B cell (primary cell): ENCODE measurements around the gene CDC45. TPM values are rescaled to one million over a fixed set of nuclear protein-coding genes. Genes with fewer than 3 reads are reported as not detected.
A peak's percentile ranks its signal among the peaks of the same experiment; 100 is the strongest.

Source experiments
- ATAC-seq: fragments of 200-7000 bp; cut with Tn5 transposase; one replicate; pipeline ENCODE4 v1.10.0; 2021; ENCODE audit warnings: low read depth, mild to moderate bottlenecking, moderate number of reproducible peaks, moderate library complexity
- CTCF ChIA-PET: fragments of 350-600 bp; sonication (Branson Sonifier 250); formaldehyde crosslinking; loops from one replicate; lab custom pipeline; 2021; ENCODE audit warnings: antibody characterized with exemption, inconsistent platforms; lab: Charles Lee
- POLR2A ChIA-PET: fragments of 350-600 bp; sonication (Branson Sonifier 250); formaldehyde crosslinking; loops from one replicate; lab custom pipeline; 2021; ENCODE audit warnings: antibody characterized with exemption; lab: Charles Lee
- DNase-seq: peaks from one replicate; pipeline ENCODE4 v3.0.0; 2013
- H2AFZ ChIP-seq: 2 replicates; pipeline ENCODE4 v1.6.1; 2012; ENCODE audit warnings: mild to moderate bottlenecking, low read depth, low read length; ENCODE audit not compliant: insufficient read depth, poor library complexity, severe bottlenecking
- H3K27ac ChIP-seq, 2 donors: 1 replicate in 1 of 2; 2 replicates in 1 of 2; pipeline ENCODE4 v1.5.1; 2012 to 2013; ENCODE audit warnings: low read length in 2 of 2, mild to moderate bottlenecking in 2 of 2, moderate library complexity in 1 of 2
- H3K27me3 ChIP-seq, 4 experiments: fragments of 200-600 bp in 1 of 4; sonication (generic) in 1 of 4; replicated peaks in 1 of 4; 1 replicate in 2 of 4; 2 replicates in 2 of 4; pipeline versions ENCODE4 v1.6.1 to v1.7.0; 2013 to 2016; ENCODE audit warnings: low read length in 3 of 4, mild to moderate bottlenecking in 2 of 4, mixed read lengths in 1 of 4, moderate library complexity in 1 of 4; ENCODE audit not compliant: insufficient read depth in 4 of 4, control insufficient read depth in 3 of 4; ENCODE audit errors: control extremely low read depth in 1 of 4
- H3K36me3 ChIP-seq, 2 experiments: replicated peaks in 1 of 2; 1 replicate in 1 of 2; 2 replicates in 1 of 2; pipeline versions ENCODE4 v1.6.1 to v1.7.1; 2013; ENCODE audit warnings: low read length in 1 of 2; ENCODE audit not compliant: insufficient read depth in 2 of 2, control insufficient read depth in 1 of 2; ENCODE audit errors: control extremely low read depth in 1 of 2, extremely low read depth in 1 of 2
- H3K4me1 ChIP-seq, 2 donors: fragments of 200-600 bp in 1 of 2; sonication (generic) in 1 of 2; 1 replicate in 1 of 2; 2 replicates in 1 of 2; pipeline versions ENCODE4 v1.5.1 to v1.6.1; 2013 to 2017; ENCODE audit warnings: low read length in 2 of 2; ENCODE audit not compliant: control insufficient read depth in 2 of 2, insufficient read depth in 2 of 2
- H3K4me2 ChIP-seq: replicated peaks from 2 replicates; pipeline ENCODE3; 2012; ENCODE audit warnings: mild to moderate bottlenecking, low read depth, low read length; ENCODE audit not compliant: poor library complexity, severe bottlenecking
- H3K4me3 ChIP-seq, 5 experiments: fragments of 200-600 bp in 1 of 5; sonication (generic) in 1 of 5; 1 replicate in 3 of 5; 2 replicates in 2 of 5; pipeline versions ENCODE4 v1.5.1 to v1.7.0; 2011 to 2016; ENCODE audit warnings: low read length in 4 of 5, mild to moderate bottlenecking in 4 of 5, low read depth in 2 of 5, control low read depth in 1 of 5, moderate library complexity in 1 of 5; ENCODE audit not compliant: insufficient read depth in 1 of 5; ENCODE audit errors: control extremely low read depth in 1 of 5, extremely low read depth in 1 of 5
- H3K79me2 ChIP-seq: fragments of 200-600 bp; sonication (generic); one replicate; pipeline ENCODE4 v1.6.0; 2016; ENCODE audit warnings: low read length; ENCODE audit not compliant: control insufficient read depth, insufficient read depth
- H3K9ac ChIP-seq: fragments of 200-600 bp; sonication (generic); 2 replicates; pipeline ENCODE4 v1.6.1; 2017; ENCODE audit warnings: mild to moderate bottlenecking, low read length, moderate library complexity
- H3K9me3 ChIP-seq, 3 donors: one replicate each; pipeline versions ENCODE4 v1.6.1 to v1.7.1; 2013; ENCODE audit warnings: low read length in 2 of 3; ENCODE audit not compliant: control insufficient read depth in 2 of 3, insufficient read depth in 1 of 3; ENCODE audit errors: control extremely low read depth in 1 of 3
- H4K20me1 ChIP-seq: 2 replicates; pipeline ENCODE4 v1.6.0; 2012; ENCODE audit warnings: mild to moderate bottlenecking, low read length; ENCODE audit not compliant: insufficient read depth, control insufficient read depth, poor library complexity, severe bottlenecking
- H3K27ac Mint-ChIP-seq: one replicate; pipeline ENCODE4 v1.8.0; 2021; ENCODE audit warnings: mixed read lengths
- H3K27me3 Mint-ChIP-seq: one replicate; pipeline ENCODE4 v1.8.0; 2021; ENCODE audit warnings: mixed read lengths
- H3K4me1 Mint-ChIP-seq: one replicate; pipeline ENCODE4 v1.8.0; 2021; ENCODE audit warnings: mixed read lengths
- H3K4me3 Mint-ChIP-seq: one replicate; pipeline ENCODE4 v1.8.0; 2021; ENCODE audit warnings: mixed read lengths
- H3K9me3 Mint-ChIP-seq: one replicate; pipeline ENCODE4 v1.8.0; 2022; ENCODE audit warnings: mixed read lengths; ENCODE audit not compliant: insufficient read depth
- CTCF ChIP-seq: fragments of 200-600 bp; IDR thresholded peaks from one replicate; pipeline ENCODE4 v1.8.0; 2022; ENCODE audit warnings: antibody characterized with exemption, mild to moderate bottlenecking
- EZH2 ChIP-seq: IDR thresholded peaks from 2 replicates; pipeline ENCODE4 v1.6.1; 2012; ENCODE audit warnings: borderline replicate concordance, low read depth, mild to moderate bottlenecking, moderate library complexity, low read length; ENCODE audit not compliant: insufficient read depth, poor library complexity, severe bottlenecking
- WGBS: methylation state at CpG from one replicate; pipeline ENCODE4 v1.1.5; 2013; ENCODE audit warnings: missing lambda C conversion rate; ENCODE audit not compliant: insufficient coverage; 5-methylcytosine and 5-hydroxymethylcytosine counted together
- intact Hi-C: fragments of 100-400 bp; cut with micrococcal nuclease; formaldehyde crosslinking; loops from one replicate; pipeline ENCODE4 v1.10.0; 2022
- polyA plus RNA-seq: library from polyadenylated mRNA; depleted of rRNA; stranded (reverse); fragments of >200 nt; gene quantifications from 2 replicates; pipeline ENCODE4 v1.2.3, GENCODE V29; 2012
- total RNA-seq, 2 donors: library from RNA; stranded (reverse); fragments of 120-200 nt in 1 of 2; gene quantifications; 1 replicate in 1 of 2; 2 replicates in 1 of 2; pipeline versions ENCODE4 v1.2.3 to v1.2.4, GENCODE V29; 2013 to 2022

The CDC45 gene
- total and polyA plus RNA-seq, 2 donors (not counting 1 experiment from before 2014, with no cell fraction given): 0.49 to 1.4 TPM

GRCh38 chr22:19438298-19438697 is 41.4 kb upstream of the CDC45 start:
- Histone ChIP-seq H3K27me3 (no peaks in the 10 kb centered on the region), H3K4me2 (no peak overlapping the region), H3K4me1 (peaks cover 24 to 29% of the 10 kb centered on the region in 2 donors), H3K79me2 (peaks cover 35% of the 10 kb centered on the region), H3K36me3 (peaks cover 5 to 36% of the 10 kb centered on the region in 2 experiments), H4K20me1 (peaks cover 10% of the 10 kb centered on the region), H3K27ac (no peak overlapping the region), H2AFZ (no peak overlapping the region), H3K9me3 (no peaks in the 10 kb centered on the region), H3K9ac (no peak overlapping the region), H3K4me3 (no peak overlapping the region)
- Mint-ChIP-seq H3K27me3 (no peaks in the 10 kb centered on the region), H3K4me3 (no peak overlapping the region), H3K27ac (no peak overlapping the region), H3K9me3 (no peaks in the 10 kb centered on the region), H3K4me1 (peaks cover 37% of the 10 kb centered on the region)
- intact Hi-C loops: no loop called here
- WGBS: 100% methylated on average over 3 of the region's 7 CpGs
- CTCF ChIA-PET: interaction anchor here (0.7 kb wide), 1 partner anchor 150 kb away, joined by 5 read pairs; no protein-coding TSS in a partner anchor
- DNase-seq: no peak
- POLR2A ChIA-PET: no interaction called here
- ATAC-seq: no peak
- TF ChIP-seq EZH2: no peak
- TF ChIP-seq CTCF: no peak

DNA sequence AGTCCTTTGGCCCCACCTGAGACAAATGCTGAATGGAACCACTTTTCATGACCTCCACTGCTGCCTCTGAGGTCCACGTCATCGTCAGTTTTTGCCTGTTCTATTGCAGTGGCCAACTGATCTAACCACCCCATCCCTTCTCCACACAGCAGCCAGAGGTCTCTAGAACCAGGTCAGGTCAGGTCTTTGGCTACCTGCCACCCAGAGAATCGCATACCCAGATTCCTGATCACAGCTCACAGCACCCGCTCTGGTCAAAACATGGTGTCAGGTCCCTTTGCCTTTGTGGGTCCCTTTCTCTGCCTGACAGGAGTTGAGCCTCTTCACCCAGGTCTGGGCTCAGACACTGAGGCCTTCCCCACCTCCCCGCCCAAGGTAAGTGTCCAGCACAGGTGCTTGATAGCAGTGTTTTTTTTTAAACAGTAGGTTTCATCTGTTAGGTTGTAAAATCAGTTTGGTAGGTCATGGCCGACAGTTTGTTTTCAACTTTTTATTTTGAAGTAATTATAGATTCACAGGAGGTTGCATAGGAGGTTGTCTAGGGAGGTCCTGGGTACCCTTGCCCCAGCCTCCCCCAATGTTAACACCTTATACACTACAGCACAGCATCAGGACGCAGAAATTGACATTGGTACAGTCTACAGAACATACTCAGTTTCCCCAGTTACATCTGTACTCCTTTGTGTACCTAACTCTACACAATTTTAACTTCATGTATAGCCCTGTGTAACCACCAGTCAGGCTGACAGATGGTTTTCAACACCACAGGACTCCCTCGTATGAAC is 39.1 kb upstream of the CDC45 start:
- Mint-ChIP-seq H3K4me1 (peaks cover 27% of the 10 kb centered on the region), H3K4me3 (no peak overlapping the region), H3K27ac (peak overlapping the region; percentile 10), H3K27me3 (no peaks in the 10 kb centered on the region), H3K9me3 (no peaks in the 10 kb centered on the region)
- ATAC-seq: no peak
- Histone ChIP-seq H3K36me3 (peaks cover 4 to 43% of the 10 kb centered on the region in 2 experiments), H3K9ac (no peak overlapping the region), H3K79me2 (peaks cover 55% of the 10 kb centered on the region), H3K4me1 (peaks cover 2 to 6% of the 10 kb centered on the region in 2 donors), H2AFZ (no peak overlapping the region), H4K20me1 (peaks cover 22% of the 10 kb centered on the region), H3K27me3 (no peaks in the 10 kb centered on the region), H3K4me2 (no peak overlapping the region), H3K4me3 (no peak overlapping the region), H3K27ac (no peak overlapping the region), H3K9me3 (no peaks in the 10 kb centered on the region)
- intact Hi-C loops: no loop called here
- CTCF ChIA-PET: no interaction called here
- no peak for TF ChIP-seq EZH2
- no peak for TF ChIP-seq CTCF
- DNase-seq: no peak
- 95% methylated on average over 6 of the region's 8 CpGs for WGBS
- POLR2A ChIA-PET: no interaction called here
